Brain microvascular endothelial cell (primary cell): Measurements from ENCODE around the gene KRT14.

Experiments used
- DNase-seq: peaks from one replicate; pipeline ENCODE4 v3.0.0-alpha.2; 2020
- H3K27ac ChIP-seq: fragments of 250-450 bp; sonication (Bioruptor Pico); 2 replicates; pipeline ENCODE4 v1.5.1; 2020; ENCODE audit warnings: mild to moderate bottlenecking, moderate library complexity
- H3K27me3 ChIP-seq: fragments of 250-450 bp; sonication (Bioruptor Pico); replicated peaks from 2 replicates; pipeline ENCODE4 v1.5.1; 2020; ENCODE audit warnings: mild to moderate bottlenecking
- H3K36me3 ChIP-seq: fragments of 250-450 bp; sonication (Bioruptor Pico); replicated peaks from 2 replicates; pipeline ENCODE4 v1.5.1; 2020; ENCODE audit warnings: mild to moderate bottlenecking
- H3K4me3 ChIP-seq: 2 replicates; pipeline ENCODE4 v1.5.1; 2011; ENCODE audit warnings: low read depth, mild to moderate bottlenecking, control low read depth, low read length, moderate library complexity
- CTCF ChIP-seq: IDR thresholded peaks from 2 replicates; pipeline ENCODE4 v1.5.1; 2011; ENCODE audit warnings: low read depth, mild to moderate bottlenecking, moderate library complexity, low read length, control low read depth, inconsistent platforms; ENCODE audit errors: missing control alignments
- in situ Hi-C: cut with HindIII; loops from 2 replicates; pipeline ENCODE4 v1.10.0; 2017; ENCODE audit warnings: low sequenced_read_pairs, low pct_ligation_motif_present

The KRT14 gene

DNA sequence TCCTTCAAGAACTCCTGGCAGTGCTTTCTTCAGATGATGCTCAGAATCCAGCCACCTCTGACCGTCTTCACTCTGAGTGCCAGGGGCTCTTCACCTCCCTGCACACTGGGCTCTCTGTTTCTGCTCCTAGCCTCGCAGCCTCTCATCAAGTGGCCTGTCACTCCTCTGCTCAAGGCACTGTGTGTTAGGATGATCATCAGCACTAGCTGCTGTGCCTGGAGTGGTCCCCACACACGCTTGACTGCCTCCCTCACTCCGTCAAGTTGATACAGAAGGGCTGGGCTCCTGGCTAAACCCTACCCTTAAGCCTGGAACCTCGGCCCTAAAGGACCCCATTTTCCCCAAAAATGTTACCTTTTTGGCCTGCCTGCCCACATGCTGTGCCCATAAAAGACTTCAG, 30.4 kb downstream of the KRT14 start:
- no peak overlapping the region for H3K4me3 ChIP-seq
- no peaks in the 10 kb centered on the region for H3K36me3 ChIP-seq
- in situ Hi-C loops: no loop called here
- DNase-seq: no peak
- TF ChIP-seq CTCF: no peak
- H3K27me3 ChIP-seq: peaks cover 1% of the 10 kb centered on the region
- H3K27ac ChIP-seq: no peak overlapping the region

DNA sequence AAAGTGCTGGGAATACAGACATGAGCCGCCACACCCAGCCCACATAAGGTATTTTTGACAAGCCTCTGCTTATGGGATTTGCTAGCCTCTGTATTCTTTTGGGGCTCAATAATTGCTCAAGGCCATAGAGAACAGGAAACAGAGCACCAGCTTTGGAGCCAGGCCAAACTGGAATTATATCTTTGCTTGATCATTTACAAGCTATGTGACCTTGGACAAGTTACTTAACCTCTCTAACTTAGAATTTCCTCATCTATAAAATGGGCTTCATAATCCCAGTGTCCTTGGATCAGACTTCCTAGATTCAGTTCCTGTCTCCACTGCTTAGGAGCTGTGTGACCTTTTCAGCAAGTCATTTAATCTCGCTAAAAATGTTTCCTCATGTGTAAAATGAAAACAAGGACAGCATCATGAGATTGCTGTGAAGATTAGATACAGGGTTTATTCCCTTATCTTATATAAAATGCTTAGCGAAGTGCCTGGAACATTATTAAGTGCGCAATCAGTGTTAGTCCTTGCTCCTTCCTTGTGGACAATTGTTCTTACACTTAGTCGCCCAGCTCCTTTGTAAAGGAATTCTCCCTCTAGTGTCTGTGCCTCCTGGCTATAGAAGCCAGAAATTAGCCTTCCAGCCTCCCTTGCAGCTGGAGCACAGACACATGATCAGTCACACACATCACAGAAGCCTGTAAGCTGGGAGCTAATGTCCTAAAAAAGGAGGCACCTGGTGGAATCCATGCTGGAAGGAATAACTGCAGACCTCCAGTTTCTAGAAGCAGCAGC, 31.4 kb downstream of the KRT14 start:
- Histone ChIP-seq H3K4me3 (no peak overlapping the region), H3K27ac (no peak overlapping the region), H3K36me3 (no peaks in the 10 kb centered on the region), H3K27me3 (peaks cover 1% of the 10 kb centered on the region)
- TF ChIP-seq CTCF: no peak
- in situ Hi-C loops: no loop called here
- DNase-seq: no peak

DNA sequence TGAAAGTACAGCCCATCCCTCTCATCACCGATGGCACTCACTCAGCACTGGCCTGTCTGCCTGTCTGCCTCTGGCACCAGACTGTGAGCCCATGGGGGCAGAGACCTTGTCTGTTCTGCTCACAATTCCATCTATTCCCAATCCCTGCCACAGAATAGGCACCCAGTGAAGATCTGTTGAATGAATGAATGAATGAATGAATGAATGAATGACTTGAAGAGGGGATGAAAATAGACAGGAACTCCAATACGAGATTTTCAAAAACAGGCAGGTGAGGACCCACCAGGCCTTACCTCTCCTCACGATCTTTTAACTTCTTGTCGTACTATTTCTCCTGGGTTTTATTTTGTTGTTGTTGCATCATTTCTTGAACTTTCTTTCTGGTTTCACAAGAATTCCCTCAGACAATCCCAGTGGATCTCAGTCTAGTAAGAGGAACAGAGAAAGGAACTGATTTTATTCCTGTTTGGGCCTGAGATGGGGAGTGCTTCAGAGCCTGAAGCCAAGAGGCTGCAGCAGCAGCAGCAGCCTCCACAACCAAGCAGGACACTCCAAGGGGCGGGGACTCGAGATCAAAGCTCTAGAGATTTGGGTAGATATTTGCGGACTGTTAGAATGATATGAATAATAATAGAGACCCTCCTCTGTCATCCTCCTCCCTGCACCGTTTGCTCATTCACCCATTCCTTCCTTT, 32.6 kb downstream of the KRT14 start:
- peaks cover 1% of the 10 kb centered on the region for H3K27me3 ChIP-seq
- no peak for TF ChIP-seq CTCF
- H3K27ac ChIP-seq: no peak overlapping the region
- DNase-seq: no peak
- in situ Hi-C loops: no loop called here
- no peaks in the 10 kb centered on the region for H3K36me3 ChIP-seq
- H3K4me3 ChIP-seq: no peak overlapping the region

- Histone ChIP-seq H3K36me3 (no peaks in the 10 kb centered on the region), H3K27me3 (peaks cover 1% of the 10 kb centered on the region), H3K27ac (no peak overlapping the region), H3K4me3 (no peak overlapping the region)
- TF ChIP-seq CTCF: no peak
- in situ Hi-C loops: no loop called here
- no peak for DNase-seq
These were observed 33.5 kb downstream of the KRT14 start for GRCh38 chr17:41553176-41553575.

DNA sequence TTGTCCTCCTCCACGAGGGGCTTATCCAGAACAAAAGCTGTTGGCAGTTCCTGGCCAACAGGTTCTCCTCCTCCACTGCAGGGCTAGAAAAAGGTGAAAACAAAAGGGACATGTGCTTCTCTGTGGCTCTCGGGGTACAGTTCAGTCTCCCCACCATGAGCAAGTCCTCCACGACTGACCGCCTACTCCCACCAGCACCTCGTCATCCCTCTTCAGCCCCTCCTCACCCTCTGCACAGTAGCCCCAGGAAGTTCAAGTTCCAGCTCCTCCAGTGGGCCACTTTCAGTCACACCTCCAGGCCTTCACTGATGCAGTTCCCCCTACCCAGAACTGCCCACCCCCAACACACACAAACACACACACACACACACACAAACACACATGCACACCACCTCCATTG, 34.2 kb downstream of the KRT14 start:
- H3K36me3 ChIP-seq: no peaks in the 10 kb centered on the region
- no peak for DNase-seq
- peaks cover 1% of the 10 kb centered on the region for H3K27me3 ChIP-seq
- no peak overlapping the region for H3K27ac ChIP-seq
- H3K4me3 ChIP-seq: no peak overlapping the region
- in situ Hi-C loops: no loop called here
- TF ChIP-seq CTCF: no peak
